ENCODE results near the gene ING4.

ING4 gene

DNA sequence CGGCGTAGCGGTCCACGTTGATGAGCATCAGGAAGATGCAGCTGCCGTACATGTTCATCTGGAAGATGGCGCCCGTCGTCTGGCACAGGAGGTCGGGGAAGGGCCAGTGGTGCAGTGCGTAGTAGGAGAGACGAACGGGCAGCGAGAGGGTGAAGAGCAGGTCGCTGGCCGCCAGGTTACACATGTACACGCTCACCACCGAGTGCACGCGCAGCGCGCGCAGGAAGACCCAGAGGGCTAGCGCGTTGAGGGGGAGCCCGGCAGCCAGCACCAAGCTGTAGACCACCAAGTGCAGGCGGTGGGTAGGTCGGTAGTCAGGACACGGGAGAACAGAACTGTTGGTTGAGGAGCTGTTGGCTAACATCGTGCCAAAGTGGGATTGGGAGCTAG, 42.0 kb downstream of the ING4 start:
- FAIRE-seq (no peak), DNase-seq (ENCODE audit: insufficient read length, low spot score) (no peak)
- TF ChIP-seq, protein P1, sequence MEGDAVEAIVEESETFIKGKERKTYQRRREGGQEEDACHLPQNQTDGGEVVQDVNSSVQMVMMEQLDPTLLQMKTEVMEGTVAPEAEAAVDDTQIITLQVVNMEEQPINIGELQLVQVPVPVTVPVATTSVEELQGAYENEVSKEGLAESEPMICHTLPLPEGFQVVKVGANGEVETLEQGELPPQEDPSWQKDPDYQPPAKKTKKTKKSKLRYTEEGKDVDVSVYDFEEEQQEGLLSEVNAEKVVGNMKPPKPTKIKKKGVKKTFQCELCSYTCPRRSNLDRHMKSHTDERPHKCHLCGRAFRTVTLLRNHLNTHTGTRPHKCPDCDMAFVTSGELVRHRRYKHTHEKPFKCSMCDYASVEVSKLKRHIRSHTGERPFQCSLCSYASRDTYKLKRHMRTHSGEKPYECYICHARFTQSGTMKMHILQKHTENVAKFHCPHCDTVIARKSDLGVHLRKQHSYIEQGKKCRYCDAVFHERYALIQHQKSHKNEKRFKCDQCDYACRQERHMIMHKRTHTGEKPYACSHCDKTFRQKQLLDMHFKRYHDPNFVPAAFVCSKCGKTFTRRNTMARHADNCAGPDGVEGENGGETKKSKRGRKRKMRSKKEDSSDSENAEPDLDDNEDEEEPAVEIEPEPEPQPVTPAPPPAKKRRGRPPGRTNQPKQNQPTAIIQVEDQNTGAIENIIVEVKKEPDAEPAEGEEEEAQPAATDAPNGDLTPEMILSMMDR (IDR thresholded peaks at IDR 0.05; ENCODE audit: insufficient read depth, missing control alignments): no peak

DNA sequence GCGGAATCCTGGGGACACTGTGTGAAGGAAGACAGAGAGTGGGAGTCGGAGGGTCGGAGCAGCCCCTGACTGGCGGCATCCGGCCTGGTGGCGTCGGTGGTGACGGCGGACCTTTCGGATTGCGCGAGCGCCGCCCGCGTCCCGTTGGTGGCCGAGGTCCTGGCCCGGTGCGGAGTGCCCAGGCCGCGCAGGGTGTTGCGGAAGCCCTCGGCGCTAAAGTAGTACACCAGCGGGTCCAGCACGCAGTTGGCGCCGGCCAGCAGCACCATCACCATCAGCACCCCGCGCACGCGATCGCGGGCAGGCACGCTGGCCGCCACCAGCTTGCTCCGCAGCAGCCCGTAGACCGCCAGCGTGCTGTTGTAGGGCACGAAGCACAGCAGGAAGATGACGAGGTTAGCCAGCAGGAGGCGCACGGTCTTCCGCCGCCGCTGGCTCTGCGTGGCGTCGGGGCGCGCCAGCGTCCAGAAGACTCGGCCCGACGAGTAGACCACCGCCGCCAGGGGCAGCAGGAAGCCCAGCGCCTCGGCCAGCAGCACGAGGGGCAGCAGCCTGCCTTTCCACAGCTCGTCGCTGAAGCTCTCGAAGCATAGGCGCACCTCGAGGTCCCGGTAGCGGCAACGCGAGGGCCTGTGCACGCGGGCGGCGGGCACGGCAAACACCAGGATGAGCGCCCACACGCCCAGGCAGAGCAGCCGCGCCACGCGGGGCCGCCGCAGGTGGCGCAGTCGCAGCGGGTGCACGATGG, 42.6 kb downstream of the ING4 start:
- TF ChIP-seq, protein P1 (IDR thresholded peaks at IDR 0.05; ENCODE audit: insufficient read depth, missing control alignments): no peak
- FAIRE-seq (no peak), DNase-seq (ENCODE audit: insufficient read length, low spot score) (no peak)

GRCh38 chr12:6618483-6619225, 44.3 kb downstream of the ING4 start:
- FAIRE-seq (no peak), DNase-seq (ENCODE audit: insufficient read length, low spot score) (no peak)
- TF ChIP-seq, protein P1 (IDR thresholded peaks at IDR 0.05; ENCODE audit: insufficient read depth, missing control alignments): no peak

DNA sequence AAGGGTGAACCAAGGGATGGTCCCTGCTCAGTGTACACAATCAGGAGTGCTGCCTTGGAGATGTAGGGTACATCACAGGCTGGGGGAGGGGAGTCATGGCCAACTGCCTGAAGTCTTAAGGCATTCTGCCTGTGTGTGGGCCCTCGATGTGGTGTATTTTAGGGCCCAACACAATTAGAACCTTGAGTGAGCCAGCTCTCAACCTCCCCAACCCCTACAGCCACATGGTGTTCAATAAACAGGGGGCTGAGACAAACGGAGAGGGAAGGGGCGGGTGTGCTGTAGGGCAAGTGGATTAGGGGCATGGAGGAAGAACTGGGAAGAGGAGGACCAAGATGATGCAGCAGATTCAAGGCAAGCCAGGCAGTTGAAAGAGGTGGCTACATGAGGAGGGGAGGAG, 47.1 kb downstream of the ING4 start:
- DNase-seq (ENCODE audit: insufficient read length, low spot score): no peak
- no peak for FAIRE-seq
- TF ChIP-seq, protein P1 (IDR thresholded peaks at IDR 0.05; ENCODE audit: insufficient read depth, missing control alignments): no peak

DNA sequence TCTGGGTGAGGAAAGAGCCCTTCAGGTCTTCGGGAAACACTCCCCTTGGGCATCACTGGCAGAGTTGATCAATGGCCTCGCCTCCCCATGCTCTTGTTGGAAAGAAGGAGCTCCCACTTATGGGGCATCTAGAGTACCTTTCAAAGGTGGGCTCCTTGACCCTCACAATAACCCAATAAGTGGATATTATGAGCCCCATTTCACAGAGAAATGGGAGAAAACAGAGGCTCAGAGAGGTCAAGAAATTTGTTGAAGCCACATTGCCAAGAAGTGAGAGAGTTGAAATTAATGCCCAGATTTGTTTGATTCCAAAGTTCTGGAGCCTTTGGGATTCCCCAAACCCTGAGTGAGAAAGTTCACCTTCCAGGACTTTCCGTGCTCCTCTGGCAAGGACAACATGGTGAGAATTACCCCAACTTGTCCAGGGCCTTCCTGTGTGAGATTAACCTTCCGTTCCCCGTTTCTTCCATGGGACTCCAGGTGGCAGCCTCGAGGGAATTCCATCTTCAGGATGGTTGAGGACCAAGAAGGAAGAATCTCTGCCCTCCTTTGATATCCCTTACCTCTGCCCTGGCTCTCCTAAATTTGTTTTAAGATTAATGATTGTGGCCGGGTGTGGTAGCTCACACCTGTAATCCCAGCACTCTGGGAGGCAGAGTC, 48.3 kb downstream of the ING4 start:
- FAIRE-seq: no peak
- TF ChIP-seq, protein P1 (IDR thresholded peaks at IDR 0.05; ENCODE audit: insufficient read depth, missing control alignments): no peak
- DNase-seq (ENCODE audit: insufficient read length, low spot score): no peak

GRCh38 chr12:6613776-6614512, 49.0 kb downstream of the ING4 start:
- FAIRE-seq (no peak), DNase-seq (ENCODE audit: insufficient read length, low spot score) (peak; percentile 68)
- TF ChIP-seq, protein P1 (IDR thresholded peaks at IDR 0.05; ENCODE audit: insufficient read depth, missing control alignments): no peak
